Small intestine (tissue), 7 donors: ENCODE results near the gene PRSS8. TPM values are rescaled to one million over a fixed set of nuclear protein-coding genes. Genes with fewer than 3 reads are reported as not detected.

ENCODE experiments used
- DNase-seq, 2 donors: peaks; one replicate each; pipeline versions ENCODE4 v3.0.0 to v3.0.0-alpha.2; 2013
- FAIRE-seq: peaks from 2 replicates; lab custom pipeline; 2012; peaks lifted over from hg19 to GRCh38; lab: Jason Lieb, UNC
- H3K27ac ChIP-seq, 3 donors: one replicate each; pipeline ENCODE4 v1.5.1; 2013; ENCODE audit warnings: low read length in 2 of 3, mild to moderate bottlenecking in 2 of 3, control low read depth in 1 of 3, inconsistent platforms in 1 of 3, low read depth in 1 of 3, moderate library complexity in 1 of 3
- H3K27me3 ChIP-seq, 3 donors: one replicate each; pipeline ENCODE4 v1.6.1; 2013; ENCODE audit warnings: low read length in 3 of 3, inconsistent platforms in 1 of 3; ENCODE audit not compliant: control insufficient read depth in 3 of 3, insufficient read depth in 3 of 3
- H3K36me3 ChIP-seq, 3 donors: one replicate each; pipeline ENCODE4 v1.6.1; 2013; ENCODE audit warnings: low read length in 3 of 3, inconsistent platforms in 1 of 3, low read depth in 1 of 3, mild to moderate bottlenecking in 1 of 3, moderate library complexity in 1 of 3; ENCODE audit not compliant: control insufficient read depth in 3 of 3, insufficient read depth in 2 of 3
- H3K4me1 ChIP-seq, 3 donors: one replicate each; pipeline ENCODE4 v1.6.1; 2013; ENCODE audit warnings: low read length in 2 of 3, inconsistent platforms in 1 of 3, low read depth in 1 of 3, mild to moderate bottlenecking in 1 of 3, moderate library complexity in 1 of 3; ENCODE audit not compliant: control insufficient read depth in 3 of 3, insufficient read depth in 2 of 3
- H3K4me3 ChIP-seq, 3 donors: one replicate each; pipeline ENCODE4 v1.5.1; 2013; ENCODE audit warnings: low read length in 3 of 3, control low read depth in 1 of 3, inconsistent platforms in 1 of 3, low read depth in 1 of 3, mild to moderate bottlenecking in 1 of 3, moderate library complexity in 1 of 3
- H3K9me3 ChIP-seq, 2 donors: one replicate each; pipeline ENCODE4 v1.6.1; 2013; ENCODE audit warnings: low read depth in 1 of 2, low read length in 1 of 2; ENCODE audit not compliant: control insufficient read depth in 2 of 2, insufficient read depth in 1 of 2
- WGBS, 3 donors: extraction: QIAGEN DNeasy Blood & Tissue Kit; methylation state at CpG; one replicate each; pipeline ENCODE4 v1.1.7; 2013; 5-methylcytosine and 5-hydroxymethylcytosine counted together
- polyA plus RNA-seq, 4 donors: library from polyadenylated mRNA; stranded (reverse) in 3 of 4; unstranded in 1 of 4; fragments of 200-250 nt in 3 of 4; fragments of 120-200 nt in 1 of 4; gene quantifications; one replicate each; pipeline versions ENCODE4 v1.2.1 to v1.2.3, GENCODE V29; 2013
- donor health status: healthy with polysubstance abuse.
- donor health status: control.
- donor health status: control.
- donor health status: Bipolar disorder and iron deficiency.
- donor health status: healthy.

The PRSS8 gene
- polyA plus RNA-seq, 4 donors: 220 to 393 (median 292) TPM

GRCh38 chr16:31114468-31114867 is 21.1 kb downstream of the PRSS8 start:
- WGBS, 3 donors: 83 to 86% (median 83%) methylated on average over 8 of the region's 8 CpGs
- peaks cover 0 to 24% (median 2%) of the 10 kb centered on the region in 3 donors for H3K4me1 ChIP-seq

GRCh38 chr16:31113121-31114120 is 22.1 kb downstream of the PRSS8 start:
- Histone ChIP-seq H3K27me3 (no peaks in the 10 kb centered on the region), H3K9me3 (no peaks in the 10 kb centered on the region), H3K4me1 (peaks cover 0 to 17% (median 2%) of the 10 kb centered on the region in 3 donors), H3K27ac (peak overlapping the region in 2 of 3 donors; percentile 16 to 43), H3K36me3 (peaks cover 0 to 48% (median 5%) of the 10 kb centered on the region in 3 donors), H3K4me3 (no peak overlapping the region)
- 59 to 69% (median 63%) methylated on average over 5 of the region's 5 CpGs for WGBS, 3 donors
- DNase-seq: peak; percentile 38 to 67
- no peak for FAIRE-seq

More at GRCh38 chr16:31114468-31114867, 21.1 kb downstream of the PRSS8 start:
- H3K4me3 ChIP-seq: no peak overlapping the region
- DNase-seq (no peak), FAIRE-seq (no peak)
- H3K27me3 ChIP-seq: no peaks in the 10 kb centered on the region
- H3K9me3 ChIP-seq: no peaks in the 10 kb centered on the region
- H3K36me3 ChIP-seq: peaks cover 0 to 54% (median 5%) of the 10 kb centered on the region in 3 donors
- peak overlapping the region in 2 of 3 donors; percentile 15 to 34 for H3K27ac ChIP-seq

GRCh38 chr16:31112711-31113110 is 22.8 kb downstream of the PRSS8 start:
- peaks cover 0 to 15% (median 2%) of the 10 kb centered on the region in 3 donors for H3K4me1 ChIP-seq
- no peak for DNase-seq
- FAIRE-seq: no peak
- peak overlapping the region in 1 of 3 donors; percentile 42 for H3K27ac ChIP-seq
- 76 to 92% (median 91%) methylated on average over 2 of the region's 2 CpGs for WGBS, 3 donors
- no peak overlapping the region for H3K4me3 ChIP-seq
- H3K27me3 ChIP-seq: no peaks in the 10 kb centered on the region
- H3K36me3 ChIP-seq: peaks cover 0 to 48% (median 5%) of the 10 kb centered on the region in 3 donors
- no peaks in the 10 kb centered on the region for H3K9me3 ChIP-seq

GRCh38 chr16:31111881-31112466 is 23.6 kb downstream of the PRSS8 start:
- no peak for FAIRE-seq

GRCh38 chr16:31110106-31111034 is 25.2 kb downstream of the PRSS8 start:
- Histone ChIP-seq H3K27me3 (no peaks in the 10 kb centered on the region), H3K4me3 (no peak overlapping the region), H3K4me1 (peaks cover 0 to 11% (median 4%) of the 10 kb centered on the region in 3 donors), H3K36me3 (peaks cover 0 to 43% (median 5%) of the 10 kb centered on the region in 3 donors), H3K9me3 (no peaks in the 10 kb centered on the region), H3K27ac (no peak overlapping the region)
- no peak for FAIRE-seq
- WGBS, 3 donors: 88 to 90% (median 89%) methylated on average over 26 of the region's 26 CpGs
- no peak for DNase-seq

More at GRCh38 chr16:31111881-31112466, 23.6 kb downstream of the PRSS8 start:
- Histone ChIP-seq H3K36me3 (peaks cover 0 to 48% (median 5%) of the 10 kb centered on the region in 3 donors), H3K27ac (no peak overlapping the region), H3K4me3 (no peak overlapping the region), H3K27me3 (no peaks in the 10 kb centered on the region), H3K9me3 (no peaks in the 10 kb centered on the region), H3K4me1 (peaks cover 0 to 15% (median 2%) of the 10 kb centered on the region in 3 donors)
- no peak for DNase-seq
- 93% methylated on average over 23 of the region's 23 CpGs for WGBS, 3 donors

GRCh38 chr16:31109622-31110021 is 25.9 kb downstream of the PRSS8 start:
- no peaks in the 10 kb centered on the region for H3K9me3 ChIP-seq
- WGBS, 3 donors: 86 to 91% (median 88%) methylated on average over 12 of the region's 12 CpGs
- DNase-seq: no peak

GRCh38 chr16:31108794-31109558 is 26.6 kb downstream of the PRSS8 start:
- Histone ChIP-seq H3K36me3 (peaks cover 0 to 43% (median 5%) of the 10 kb centered on the region in 3 donors), H3K4me3 (peak overlapping the region; percentile 63 to 94 (median 90)), H3K4me1 (peaks cover 0 to 10% (median 4%) of the 10 kb centered on the region in 3 donors), H3K9me3 (no peaks in the 10 kb centered on the region), H3K27ac (peak overlapping the region in 2 of 3 donors; percentile 64 to 85), H3K27me3 (no peaks in the 10 kb centered on the region)
- no peak for FAIRE-seq
- no peak for DNase-seq
- WGBS, 3 donors: 40 to 51% (median 50%) methylated on average over 41 to 57 of the region's 57 CpGs

More at GRCh38 chr16:31109622-31110021, 25.9 kb downstream of the PRSS8 start:
- no peak overlapping the region for H3K4me3 ChIP-seq
- peaks cover 0 to 11% (median 4%) of the 10 kb centered on the region in 3 donors for H3K4me1 ChIP-seq
- peaks cover 0 to 43% (median 5%) of the 10 kb centered on the region in 3 donors for H3K36me3 ChIP-seq
- no peak overlapping the region for H3K27ac ChIP-seq
- FAIRE-seq: no peak
- no peaks in the 10 kb centered on the region for H3K27me3 ChIP-seq
